HL-60 (cell line): ENCODE measurements around the gene PPA1.

Experiments
- DNase-seq, 2 experiments: peaks; one replicate each; pipeline ENCODE4 v3.0.0-alpha.2; 2010 to 2020; ENCODE audit warnings: low read depth in 1 of 2, low spot score in 1 of 2
- H3K27ac ChIP-seq: fragments of 250-450 bp; sonication (Bioruptor Pico); replicated peaks from 2 replicates; pipeline ENCODE4 v1.5.1; 2020; ENCODE audit warnings: mild to moderate bottlenecking, moderate library complexity
- H3K27me3 ChIP-seq: fragments of 250-450 bp; sonication (Bioruptor Pico); 2 replicates; pipeline ENCODE4 v1.5.1; 2021; ENCODE audit warnings: mild to moderate bottlenecking, moderate library complexity; ENCODE audit not compliant: insufficient read depth, poor library complexity, severe bottlenecking
- H3K4me3 ChIP-seq: replicated peaks from 2 replicates; pipeline ENCODE4 v1.5.1; 2011; ENCODE audit warnings: mild to moderate bottlenecking, control low read depth, low read length; ENCODE audit not compliant: insufficient read depth
- CTCF ChIP-seq: IDR thresholded peaks from one replicate; pipeline ENCODE4 v1.5.1; 2011; ENCODE audit warnings: low read length, control low read depth, inconsistent platforms; ENCODE audit not compliant: insufficient read depth
- GABPA ChIP-seq: IDR thresholded peaks from 2 replicates; pipeline ENCODE4 v1.6.1; 2012; ENCODE audit warnings: low read depth
- POLR2AphosphoS5 ChIP-seq: IDR thresholded peaks from 2 replicates; pipeline ENCODE4 v1.6.1; 2012; ENCODE audit warnings: low read depth
- REST ChIP-seq: IDR thresholded peaks from 2 replicates; pipeline ENCODE4 v1.6.1; 2012; ENCODE audit warnings: low read depth; ENCODE audit not compliant: insufficient replicate concordance
- SPI1 ChIP-seq: IDR thresholded peaks from 2 replicates; pipeline ENCODE4 v1.6.1; 2012; ENCODE audit warnings: low read depth, mild to moderate bottlenecking, borderline replicate concordance

The PPA1 gene

GRCh38 chr10:70158113-70158512, 75.1 kb downstream of the PPA1 start:
- Histone ChIP-seq H3K27ac (no peak overlapping the region), H3K27me3 (no peaks in the 10 kb centered on the region), H3K4me3 (no peak overlapping the region)
- no peak for DNase-seq
- TF ChIP-seq GABPA (no peak), POLR2AphosphoS5 (no peak), CTCF (no peak), SPI1 (no peak), REST (no peak)

- no peak overlapping the region for H3K27ac ChIP-seq
Observed at GRCh38 chr10:70155255-70155838, 77.9 kb downstream of the PPA1 start.

More at GRCh38 chr10:70155255-70155838, 77.9 kb downstream of the PPA1 start:
- no peak for TF ChIP-seq POLR2AphosphoS5
- no peak for TF ChIP-seq SPI1
- TF ChIP-seq REST, result no peak
- TF ChIP-seq CTCF, result no peak
- TF ChIP-seq GABPA, result no peak
- no peak overlapping the region for H3K4me3 ChIP-seq
- no peaks in the 10 kb centered on the region for H3K27me3 ChIP-seq
- DNase-seq, result no peak
